DOHH2 (cell line): ENCODE data around the gene HSBP1L1.

Experiments used
- H3F3A ChIP-seq: fragments of 200-600 bp; sonication (generic), shearing (Covaris generic); 2 replicates; pipeline ENCODE4 v1.6.0; 2016; ENCODE audit warnings: antibody characterized with exemption, mild to moderate bottlenecking; ENCODE audit not compliant: control insufficient read depth, insufficient read depth
- H3K27ac ChIP-seq: fragments of 200-600 bp; sonication (generic); 2 replicates; pipeline ENCODE4 v1.5.1; 2014; ENCODE audit warnings: low read depth, mild to moderate bottlenecking, low read length, moderate library complexity
- H3K27me3 ChIP-seq: fragments of 200-600 bp; sonication (generic); 2 replicates; pipeline ENCODE4 v1.6.1; 2014; ENCODE audit warnings: mild to moderate bottlenecking, low read length, mixed read lengths; ENCODE audit not compliant: control insufficient read depth
- H3K36me3 ChIP-seq: fragments of 200-600 bp; sonication (generic); 2 replicates; pipeline ENCODE4 v1.6.1; 2014; ENCODE audit warnings: mild to moderate bottlenecking, low read length, moderate library complexity, mixed read lengths; ENCODE audit not compliant: control insufficient read depth
- H3K4me1 ChIP-seq: fragments of 200-600 bp; sonication (generic); 2 replicates; pipeline ENCODE4 v1.6.1; 2014; ENCODE audit warnings: mild to moderate bottlenecking, low read length, mixed read lengths; ENCODE audit not compliant: control insufficient read depth
- H3K4me2 ChIP-seq: fragments of 200-600 bp; sonication (generic); 2 replicates; pipeline ENCODE4 v1.6.0; 2014; ENCODE audit warnings: mild to moderate bottlenecking, low read length, moderate library complexity
- H3K4me3 ChIP-seq: fragments of 200-600 bp; sonication (generic); 2 replicates; pipeline ENCODE4 v1.5.1; 2014; ENCODE audit warnings: mild to moderate bottlenecking, low read length, mixed read lengths
- H3K79me2 ChIP-seq: fragments of 200-600 bp; sonication (generic); 2 replicates; pipeline ENCODE4 v1.6.1; 2014; ENCODE audit warnings: mild to moderate bottlenecking, low read length, mixed read lengths; ENCODE audit not compliant: control insufficient read depth
- H3K9me2 ChIP-seq: fragments of 200-600 bp; sonication (generic); replicated peaks from 2 replicates; pipeline ENCODE4 v1.6.1; 2014; ENCODE audit warnings: mild to moderate bottlenecking, low read length, mixed read lengths; ENCODE audit not compliant: control insufficient read depth
- H3K9me3 ChIP-seq: fragments of 200-600 bp; sonication (generic); 2 replicates; pipeline ENCODE4 v1.6.1; 2014; ENCODE audit warnings: antibody characterized with exemption, low read length, mixed read lengths; ENCODE audit not compliant: control insufficient read depth, insufficient read depth
- H4K20me1 ChIP-seq: fragments of 200-600 bp; sonication (generic); 2 replicates; pipeline ENCODE4 v1.6.0; 2014; ENCODE audit warnings: low read depth, mild to moderate bottlenecking, antibody characterized with exemption, low read length, moderate library complexity; ENCODE audit not compliant: control insufficient read depth, insufficient read depth
- EZH2phosphoT487 ChIP-seq: fragments of 200-600 bp; sonication (generic); IDR thresholded peaks from 2 replicates; pipeline ENCODE4 v1.6.1; 2017; ENCODE audit warnings: borderline replicate concordance, mild to moderate bottlenecking, antibody characterized with exemption, low read length, moderate library complexity, mixed read lengths
- TF ChIP-seq, protein P1 (sequence below): fragments of 200-600 bp; sonication (generic); IDR thresholded peaks from one replicate; pipeline ENCODE4 v1.5.1; 2014; ENCODE audit warnings: antibody characterized with exemption, mild to moderate bottlenecking, low read depth, low read length; ENCODE audit not compliant: poor library complexity, severe bottlenecking

Gene HSBP1L1

DNA sequence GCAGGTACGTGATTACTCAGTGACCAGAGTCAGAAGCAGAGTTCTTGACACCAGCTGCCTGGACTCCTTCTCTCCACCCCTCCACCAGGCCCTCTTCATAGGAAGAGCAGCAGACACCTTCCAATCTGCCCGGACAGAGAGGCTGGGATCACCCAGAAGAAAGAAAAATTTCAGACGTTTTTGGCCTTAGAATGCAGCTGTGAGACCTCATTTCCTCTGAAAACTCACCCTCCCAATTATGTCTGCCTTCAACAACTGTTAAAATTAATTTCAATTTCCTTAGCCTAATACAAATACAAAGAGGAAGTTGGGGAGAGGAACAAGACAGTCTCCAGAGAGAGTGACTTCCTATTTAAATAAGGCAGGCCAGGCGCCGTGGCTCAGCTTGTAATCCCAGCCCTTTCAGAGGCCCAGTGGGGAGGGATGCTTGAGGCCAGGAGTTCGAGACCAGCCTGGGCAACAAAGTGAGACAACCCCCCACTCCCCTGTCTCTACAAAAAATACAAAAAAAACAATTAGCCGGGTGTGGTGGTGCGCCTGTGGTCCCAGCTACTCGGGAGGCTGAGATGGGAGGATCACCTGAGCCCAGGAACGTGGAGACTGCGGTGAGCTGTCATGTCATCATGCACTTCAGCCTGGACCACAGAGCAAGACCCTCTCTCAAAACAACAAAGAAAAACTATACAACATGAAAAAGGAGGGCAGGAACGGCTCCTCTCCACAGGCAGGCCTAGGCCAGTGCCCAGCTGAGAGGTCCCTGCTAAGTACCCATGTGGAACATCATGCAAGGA lies 14.6 kb upstream of the HSBP1L1 start:
- TF ChIP-seq EZH2phosphoT487, result no peak
- TF ChIP-seq, protein P1, sequence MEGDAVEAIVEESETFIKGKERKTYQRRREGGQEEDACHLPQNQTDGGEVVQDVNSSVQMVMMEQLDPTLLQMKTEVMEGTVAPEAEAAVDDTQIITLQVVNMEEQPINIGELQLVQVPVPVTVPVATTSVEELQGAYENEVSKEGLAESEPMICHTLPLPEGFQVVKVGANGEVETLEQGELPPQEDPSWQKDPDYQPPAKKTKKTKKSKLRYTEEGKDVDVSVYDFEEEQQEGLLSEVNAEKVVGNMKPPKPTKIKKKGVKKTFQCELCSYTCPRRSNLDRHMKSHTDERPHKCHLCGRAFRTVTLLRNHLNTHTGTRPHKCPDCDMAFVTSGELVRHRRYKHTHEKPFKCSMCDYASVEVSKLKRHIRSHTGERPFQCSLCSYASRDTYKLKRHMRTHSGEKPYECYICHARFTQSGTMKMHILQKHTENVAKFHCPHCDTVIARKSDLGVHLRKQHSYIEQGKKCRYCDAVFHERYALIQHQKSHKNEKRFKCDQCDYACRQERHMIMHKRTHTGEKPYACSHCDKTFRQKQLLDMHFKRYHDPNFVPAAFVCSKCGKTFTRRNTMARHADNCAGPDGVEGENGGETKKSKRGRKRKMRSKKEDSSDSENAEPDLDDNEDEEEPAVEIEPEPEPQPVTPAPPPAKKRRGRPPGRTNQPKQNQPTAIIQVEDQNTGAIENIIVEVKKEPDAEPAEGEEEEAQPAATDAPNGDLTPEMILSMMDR, result no peak
- Histone ChIP-seq H3K9me3 (no peaks in the 10 kb centered on the region), H3K27ac (peak overlapping the region; percentile 92), H3K4me2 (peak overlapping the region; percentile 79), H3K36me3 (peaks cover 30% of the 10 kb centered on the region), H3K4me1 (peaks cover 54% of the 10 kb centered on the region), H3K79me2 (peaks cover 59% of the 10 kb centered on the region), H3K27me3 (peaks cover 6% of the 10 kb centered on the region), H3K9me2 (no peaks in the 10 kb centered on the region), H4K20me1 (peaks cover 23% of the 10 kb centered on the region), H3K4me3 (peak overlapping the region; percentile 76), H3F3A (peaks cover 12% of the 10 kb centered on the region)

DNA sequence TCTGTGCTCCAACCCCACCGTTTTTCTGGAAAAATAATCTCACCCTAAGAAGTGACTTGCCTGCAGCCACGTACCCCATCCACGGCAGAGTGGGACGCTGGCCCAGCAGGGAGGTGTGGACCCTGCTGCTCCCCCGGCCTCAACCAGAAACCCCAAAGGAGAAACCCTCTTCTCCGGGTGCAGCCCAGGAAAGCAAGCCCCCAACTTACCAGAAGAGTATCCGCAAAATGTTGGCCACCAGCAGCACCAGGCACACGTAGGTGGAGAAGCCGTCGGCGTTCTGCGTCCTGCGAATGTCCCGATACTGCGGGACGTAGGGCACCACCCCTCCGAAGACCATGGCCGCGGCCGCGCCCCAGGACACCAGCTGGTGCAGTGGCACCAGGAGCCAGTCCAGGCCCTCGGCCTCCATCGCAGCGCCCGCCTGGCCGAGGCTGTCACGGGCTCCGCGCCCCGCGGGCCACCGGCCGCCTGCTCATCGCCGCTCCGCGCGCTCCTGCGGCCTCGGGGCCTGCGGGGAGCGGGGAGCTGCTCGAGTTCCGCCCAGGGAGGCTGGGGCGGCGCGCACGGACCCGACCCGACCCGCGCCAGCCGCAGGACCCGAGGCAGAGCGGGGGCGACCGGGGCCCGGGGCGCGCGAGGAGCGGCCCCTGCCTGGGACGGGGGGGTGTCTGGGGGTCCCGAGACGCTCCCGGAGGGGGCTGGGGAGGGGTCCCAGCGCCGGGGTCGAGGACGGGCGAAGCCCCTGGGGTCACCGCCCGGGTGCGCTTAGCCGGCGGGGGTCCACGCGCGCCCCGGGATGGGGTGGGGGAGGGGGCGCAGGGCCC lies 13.7 kb upstream of the HSBP1L1 start:
- Histone ChIP-seq H3K27ac (peak overlapping the region; percentile 92), H3K27me3 (peaks cover 6% of the 10 kb centered on the region), H4K20me1 (peaks cover 18% of the 10 kb centered on the region), H3K36me3 (peaks cover 30% of the 10 kb centered on the region), H3K79me2 (peaks cover 51% of the 10 kb centered on the region), H3K9me3 (no peaks in the 10 kb centered on the region), H3K4me2 (peak overlapping the region; percentile 79), H3K4me3 (peak overlapping the region; percentile 76), H3K4me1 (peaks cover 50% of the 10 kb centered on the region), H3K9me2 (no peaks in the 10 kb centered on the region), H3F3A (peaks cover 12% of the 10 kb centered on the region)
- TF ChIP-seq, protein P1, result no peak
- TF ChIP-seq EZH2phosphoT487, result no peak

DNA sequence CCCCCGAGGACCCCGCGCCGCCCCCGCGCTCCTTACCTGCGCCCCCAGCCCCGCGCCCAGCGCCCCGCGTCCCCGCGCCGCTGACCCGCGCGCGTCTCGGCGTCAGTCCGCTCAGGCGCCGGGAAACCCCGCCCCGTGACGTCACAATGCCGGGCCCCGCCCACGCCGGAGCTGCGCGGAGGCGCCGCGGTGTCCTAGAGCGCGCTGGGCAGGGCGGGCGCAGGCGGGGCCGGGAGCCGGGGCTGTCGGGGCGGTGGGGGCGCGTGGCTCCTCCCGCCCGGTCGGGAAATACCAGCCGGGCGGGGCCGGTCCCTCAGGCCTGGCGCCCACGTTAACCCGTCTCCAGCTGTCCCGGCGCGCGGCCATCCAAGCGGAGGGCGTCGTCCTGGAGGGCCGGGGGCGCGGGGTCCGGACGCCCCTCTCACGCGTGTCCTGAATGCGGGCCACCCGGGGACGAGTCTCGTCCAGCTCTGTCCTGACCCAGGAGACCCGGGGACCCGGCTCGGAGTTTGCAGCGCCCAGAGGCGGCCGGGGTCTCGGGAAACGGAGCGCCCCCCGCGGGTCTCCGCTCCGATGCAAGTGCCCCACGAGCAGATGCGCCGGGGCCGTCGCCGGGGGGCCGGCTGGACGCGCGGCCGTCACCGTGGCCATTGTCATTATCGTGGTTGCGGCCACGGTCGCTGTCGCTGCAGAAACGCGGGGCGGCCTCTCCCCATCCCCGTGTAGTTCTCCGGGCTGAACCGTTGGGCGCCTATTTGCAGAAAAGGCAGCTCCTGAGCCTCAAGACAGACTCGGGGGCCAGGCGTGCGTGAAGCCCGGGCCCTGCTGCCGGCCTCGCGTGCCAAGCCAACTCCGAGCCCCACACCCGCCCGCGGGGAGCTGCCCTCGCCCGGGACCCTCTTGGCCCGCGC lies 12.6 kb upstream of the HSBP1L1 start, which contains the start of gene SLC66A2:
Gene SLC66A2 (minus strand): TSS at position 109 of the 911 bp plus-strand sequence. CDS start 727 bp downstream, outside the sequence.
- peaks cover 18% of the 10 kb centered on the region for H4K20me1 ChIP-seq
- H3K4me3 ChIP-seq, result peak within 1 kb of the TSS; percentile 76
- peaks cover 6% of the 10 kb centered on the region for H3K27me3 ChIP-seq
- peak within 1 kb of the TSS; percentile 79 for H3K4me2 ChIP-seq
- TF ChIP-seq, protein P1, result peak; percentile 43
- TF ChIP-seq EZH2phosphoT487, result no peak
- H3F3A ChIP-seq, result peaks cover 12% of the 10 kb centered on the region
- no peaks in the 10 kb centered on the region for H3K9me2 ChIP-seq
- peak within 1 kb of the TSS; percentile 92 for H3K27ac ChIP-seq
- peaks cover 22% of the 10 kb centered on the region for H3K36me3 ChIP-seq
- H3K79me2 ChIP-seq, result peaks cover 40% of the 10 kb centered on the region
- no peaks in the 10 kb centered on the region for H3K9me3 ChIP-seq
- H3K4me1 ChIP-seq, result peaks cover 42% of the 10 kb centered on the region
